ENCODE measurements around the gene CRB1.
A peak's percentile ranks its signal among the peaks of the same experiment; 100 is the strongest.

The CRB1 gene

DNA sequence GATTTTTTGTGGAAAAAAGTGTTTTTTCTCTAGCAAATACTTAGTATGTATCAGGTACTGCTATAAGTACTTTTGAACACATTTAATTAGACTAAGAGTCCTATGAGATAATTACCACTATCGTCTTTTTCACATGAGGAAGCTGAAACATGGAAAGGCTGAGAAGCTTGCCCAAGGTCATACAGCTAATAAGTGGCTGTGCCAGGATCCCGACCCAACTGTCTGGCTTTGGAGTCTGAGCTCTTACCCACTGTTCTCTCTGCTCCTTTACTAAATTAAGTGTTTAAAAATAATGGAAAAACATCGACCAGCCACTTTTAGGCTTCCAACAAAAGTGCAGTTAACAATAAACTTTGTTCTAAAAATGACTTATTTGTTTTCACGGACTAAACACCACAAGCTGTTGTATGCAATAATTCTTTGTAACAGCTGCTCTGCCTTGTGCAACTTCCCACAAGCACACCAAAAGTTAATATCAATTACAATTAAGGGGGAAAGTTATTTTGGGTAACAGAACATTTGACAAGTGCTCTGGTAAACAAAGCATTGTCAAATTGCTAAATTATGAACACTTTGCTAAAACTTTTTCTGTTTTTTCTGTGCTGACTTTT lies 75.7 kb downstream of the CRB1 start:
- no peaks in the 10 kb centered on the region for H3K79me1 ChIP-seq (ENCODE audit: low read length)
- H3K4me1 ChIP-seq (ENCODE audit: control insufficient read depth in 1 of 2, insufficient read depth in 2 of 2, low read length in 2 of 2), result no peaks in the 10 kb centered on the region
- no peak overlapping the region for H4K91ac ChIP-seq (ENCODE audit: low read depth, low read length)
- H3K36me3 ChIP-seq (ENCODE audit: control insufficient read depth in 1 of 2, insufficient read depth in 2 of 2, low read length in 2 of 2), result no peaks in the 10 kb centered on the region
- no peaks in the 10 kb centered on the region for H3K79me2 ChIP-seq (ENCODE audit: control insufficient read depth, insufficient read depth, low read length, poor library complexity)
- H3K27ac ChIP-seq (ENCODE audit: low read depth, low read length), result no peak overlapping the region
- H2BK120ac ChIP-seq (ENCODE audit: insufficient read depth, low read length, poor library complexity), result no peak overlapping the region
- no peak overlapping the region for H3K9ac ChIP-seq (ENCODE audit: low read length)
- H3K4me2 ChIP-seq (ENCODE audit: low read length), result no peak overlapping the region
- H2BK5ac ChIP-seq (ENCODE audit: low read depth, low read length, poor library complexity), result no peak overlapping the region
- no peak overlapping the region for H2AK5ac ChIP-seq (ENCODE audit: low read length)
- no peaks in the 10 kb centered on the region for H3K27me3 ChIP-seq (ENCODE audit: insufficient read depth, low read length)
- H2BK12ac ChIP-seq (ENCODE audit: low read length), result no peak overlapping the region
- H4K8ac ChIP-seq (ENCODE audit: low read depth, low read length), result no peak overlapping the region
- DNase-seq, result no peak
- no peaks in the 10 kb centered on the region for H3K9me3 ChIP-seq (ENCODE audit: insufficient read depth, low read depth, low read length)
- no peak overlapping the region for H3K14ac ChIP-seq (ENCODE audit: low read length)
- no CpG with 5 or more reads among the region's 4 CpGs for WGBS (ENCODE audit: extremely low coverage, insufficient coverage, insufficient read length)
- no peak overlapping the region for H4K12ac ChIP-seq (ENCODE audit: low read depth, low read length)
- no peak overlapping the region for H3K23ac ChIP-seq (ENCODE audit: low read length)
- H3K18ac ChIP-seq (ENCODE audit: low read length), result no peak overlapping the region
- H2AFZ ChIP-seq (ENCODE audit: insufficient read depth, low read length, poor library complexity), result no peak overlapping the region
- no peak overlapping the region for H3K4me3 ChIP-seq (ENCODE audit: low read depth, low read length)
- no peak overlapping the region for H3K4ac ChIP-seq (ENCODE audit: low read depth, low read length)

- Histone ChIP-seq H2AFZ (ENCODE audit: insufficient read depth, low read length, poor library complexity) (no peak overlapping the region), H3K4me1 (ENCODE audit: control insufficient read depth in 1 of 2, insufficient read depth in 2 of 2, low read length in 2 of 2) (no peaks in the 10 kb centered on the region), H3K79me1 (ENCODE audit: low read length) (no peaks in the 10 kb centered on the region), H3K18ac (ENCODE audit: low read length) (no peak overlapping the region), H3K4me2 (ENCODE audit: low read length) (no peak overlapping the region), H4K91ac (ENCODE audit: low read depth, low read length) (no peak overlapping the region), H3K9ac (ENCODE audit: low read length) (no peak overlapping the region), H4K12ac (ENCODE audit: low read depth, low read length) (no peak overlapping the region), H3K36me3 (ENCODE audit: control insufficient read depth in 1 of 2, insufficient read depth in 2 of 2, low read length in 2 of 2) (no peaks in the 10 kb centered on the region), H3K4ac (ENCODE audit: low read depth, low read length) (no peak overlapping the region), H4K8ac (ENCODE audit: low read depth, low read length) (no peak overlapping the region), H3K23ac (ENCODE audit: low read length) (no peak overlapping the region), H3K27me3 (ENCODE audit: insufficient read depth, low read length) (no peaks in the 10 kb centered on the region), H3K27ac (ENCODE audit: low read depth, low read length) (no peak overlapping the region), H3K79me2 (ENCODE audit: control insufficient read depth, insufficient read depth, low read length, poor library complexity) (no peaks in the 10 kb centered on the region), H2BK12ac (ENCODE audit: low read length) (no peak overlapping the region), H2AK5ac (ENCODE audit: low read length) (no peak overlapping the region), H2BK120ac (ENCODE audit: insufficient read depth, low read length, poor library complexity) (no peak overlapping the region), H3K14ac (ENCODE audit: low read length) (no peak overlapping the region), H3K9me3 (ENCODE audit: insufficient read depth, low read depth, low read length) (no peaks in the 10 kb centered on the region), H2BK5ac (ENCODE audit: low read depth, low read length, poor library complexity) (no peak overlapping the region), H3K4me3 (ENCODE audit: low read depth, low read length) (no peak overlapping the region)
- no peak for DNase-seq
- no CpG with 5 or more reads among the region's 2 CpGs for WGBS (ENCODE audit: extremely low coverage, insufficient coverage, insufficient read length)
Observed at GRCh38 chr1:197351821-197352440, 83.9 kb downstream of the CRB1 start.

DNA sequence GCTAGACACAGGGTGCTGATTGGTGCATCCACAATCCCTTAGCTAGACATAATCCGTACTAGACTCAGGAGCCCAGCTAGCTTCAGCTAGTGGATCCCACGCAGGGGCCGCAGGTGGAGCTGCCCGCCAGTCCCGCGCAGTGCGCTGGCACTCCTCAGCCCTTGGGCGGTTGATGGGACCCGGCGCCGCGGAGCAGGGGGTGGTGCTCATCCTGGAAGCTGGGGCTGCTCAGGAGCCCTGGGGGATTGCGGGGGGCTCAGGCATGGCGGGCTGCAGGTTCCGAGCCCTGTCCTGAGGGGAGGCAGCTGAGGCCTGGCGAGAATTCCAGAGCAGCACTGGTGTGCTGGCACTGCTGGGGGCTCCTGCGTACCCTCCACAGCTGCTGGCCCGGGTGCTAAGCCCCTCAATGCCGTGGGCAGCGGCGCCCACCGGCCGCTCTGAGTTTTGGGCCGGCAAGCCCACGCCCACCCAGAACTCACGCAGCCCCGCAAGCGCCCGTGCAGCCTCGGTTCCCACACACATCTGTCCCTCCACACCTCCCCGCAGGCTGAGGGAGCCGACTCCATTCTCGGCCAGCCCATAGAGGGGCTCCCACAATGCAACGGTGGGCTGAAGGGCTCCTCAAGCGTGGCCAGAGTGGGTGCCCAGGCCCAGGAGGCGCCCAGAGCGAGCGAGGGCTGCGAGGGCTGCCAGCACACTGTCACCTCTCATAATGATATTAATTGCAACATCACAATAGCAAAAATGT lies 87.4 kb downstream of the CRB1 start:
- Histone ChIP-seq H2AK5ac (ENCODE audit: low read length) (no peak overlapping the region), H3K4me2 (ENCODE audit: low read length) (no peak overlapping the region), H3K23ac (ENCODE audit: low read length) (no peak overlapping the region), H3K14ac (ENCODE audit: low read length) (no peak overlapping the region), H3K4me1 (ENCODE audit: control insufficient read depth in 1 of 2, insufficient read depth in 2 of 2, low read length in 2 of 2) (no peaks in the 10 kb centered on the region), H2BK120ac (ENCODE audit: insufficient read depth, low read length, poor library complexity) (no peak overlapping the region), H3K27me3 (ENCODE audit: insufficient read depth, low read length) (no peaks in the 10 kb centered on the region), H3K4me3 (ENCODE audit: low read depth, low read length) (no peak overlapping the region), H2AFZ (ENCODE audit: insufficient read depth, low read length, poor library complexity) (no peak overlapping the region), H3K18ac (ENCODE audit: low read length) (no peak overlapping the region), H4K91ac (ENCODE audit: low read depth, low read length) (no peak overlapping the region), H4K12ac (ENCODE audit: low read depth, low read length) (no peak overlapping the region), H3K4ac (ENCODE audit: low read depth, low read length) (no peak overlapping the region), H3K9ac (ENCODE audit: low read length) (no peak overlapping the region), H3K79me1 (ENCODE audit: low read length) (no peaks in the 10 kb centered on the region), H4K8ac (ENCODE audit: low read depth, low read length) (no peak overlapping the region), H3K79me2 (ENCODE audit: control insufficient read depth, insufficient read depth, low read length, poor library complexity) (no peaks in the 10 kb centered on the region), H2BK12ac (ENCODE audit: low read length) (no peak overlapping the region), H3K27ac (ENCODE audit: low read depth, low read length) (no peak overlapping the region), H3K9me3 (ENCODE audit: insufficient read depth, low read depth, low read length) (no peaks in the 10 kb centered on the region), H3K36me3 (ENCODE audit: control insufficient read depth in 1 of 2, insufficient read depth in 2 of 2, low read length in 2 of 2) (no peaks in the 10 kb centered on the region), H2BK5ac (ENCODE audit: low read depth, low read length, poor library complexity) (no peak overlapping the region)
- DNase-seq, result no peak
- WGBS (ENCODE audit: extremely low coverage, insufficient coverage, insufficient read length), result no CpG with 5 or more reads among the region's 39 CpGs

- Histone ChIP-seq H3K36me3 (ENCODE audit: control insufficient read depth in 1 of 2, insufficient read depth in 2 of 2, low read length in 2 of 2) (no peaks in the 10 kb centered on the region), H2AFZ (ENCODE audit: insufficient read depth, low read length, poor library complexity) (no peak overlapping the region)
Observed at GRCh38 chr1:197356723-197357533, 88.9 kb downstream of the CRB1 start.

More at GRCh38 chr1:197356723-197357533, 88.9 kb downstream of the CRB1 start:
- H3K4me3 ChIP-seq (ENCODE audit: low read depth, low read length), result no peak overlapping the region
- no peak overlapping the region for H3K18ac ChIP-seq (ENCODE audit: low read length)
- H3K79me1 ChIP-seq (ENCODE audit: low read length), result no peaks in the 10 kb centered on the region
- no peak overlapping the region for H4K12ac ChIP-seq (ENCODE audit: low read depth, low read length)
- H2BK5ac ChIP-seq (ENCODE audit: low read depth, low read length, poor library complexity), result no peak overlapping the region
- H3K23ac ChIP-seq (ENCODE audit: low read length), result no peak overlapping the region
- H3K79me2 ChIP-seq (ENCODE audit: control insufficient read depth, insufficient read depth, low read length, poor library complexity), result no peaks in the 10 kb centered on the region
- H3K4me1 ChIP-seq (ENCODE audit: control insufficient read depth in 1 of 2, insufficient read depth in 2 of 2, low read length in 2 of 2), result no peaks in the 10 kb centered on the region
- H3K9ac ChIP-seq (ENCODE audit: low read length), result no peak overlapping the region
- no peak overlapping the region for H4K8ac ChIP-seq (ENCODE audit: low read depth, low read length)
- no CpG with 5 or more reads among the region's 5 CpGs for WGBS (ENCODE audit: extremely low coverage, insufficient coverage, insufficient read length)
- H3K14ac ChIP-seq (ENCODE audit: low read length), result no peak overlapping the region
- peak; percentile 47 to 71 for DNase-seq
- no peak overlapping the region for H2BK12ac ChIP-seq (ENCODE audit: low read length)
- no peak overlapping the region for H3K4ac ChIP-seq (ENCODE audit: low read depth, low read length)
- no peak overlapping the region for H4K91ac ChIP-seq (ENCODE audit: low read depth, low read length)
- no peak overlapping the region for H2BK120ac ChIP-seq (ENCODE audit: insufficient read depth, low read length, poor library complexity)
- H3K9me3 ChIP-seq (ENCODE audit: insufficient read depth, low read depth, low read length), result no peaks in the 10 kb centered on the region
- no peak overlapping the region for H3K4me2 ChIP-seq (ENCODE audit: low read length)
- no peak overlapping the region for H3K27ac ChIP-seq (ENCODE audit: low read depth, low read length)
- no peak overlapping the region for H2AK5ac ChIP-seq (ENCODE audit: low read length)
- no peaks in the 10 kb centered on the region for H3K27me3 ChIP-seq (ENCODE audit: insufficient read depth, low read length)
